ENCODE data around the gene LRP8.

Gene LRP8

GRCh38 chr1:53328009-53328461, at the start of gene LRP8:
LRP8 (minus strand) TSS chr1:53328070; CDS start chr1:53327912, 158 bp downstream.
- peak; percentile 88 for DNase-seq

GRCh38 chr1:53377438-53377841, 49.6 kb upstream of the LRP8 start:
- peak; percentile 37 for DNase-seq

GRCh38 chr1:53376742-53377437, 49.0 kb upstream of the LRP8 start:
- DNase-seq: peak; percentile 37

- peak; percentile 48 for DNase-seq
Measured at GRCh38 chr1:53376041-53376461, 48.2 kb upstream of the LRP8 start.

GRCh38 chr1:53375440-53375839, 47.6 kb upstream of the LRP8 start:
- DNase-seq: peak; percentile 37

- DNase-seq: peak; percentile 28
Measured at GRCh38 chr1:53373246-53373645, 45.4 kb upstream of the LRP8 start.

- peak; percentile 43 for DNase-seq
Measured at GRCh38 chr1:53372501-53372951, 44.7 kb upstream of the LRP8 start.

- peak; percentile 31 for DNase-seq
Measured at GRCh38 chr1:53371851-53372250, 44.0 kb upstream of the LRP8 start.

GRCh38 chr1:53371121-53371666, 43.3 kb upstream of the LRP8 start:
- DNase-seq: peak; percentile 45

- DNase-seq: peak; percentile 36
Measured at GRCh38 chr1:53370369-53370961, 42.6 kb upstream of the LRP8 start.

- DNase-seq: peak; percentile 21
Measured at GRCh38 chr1:53369761-53370160, 41.9 kb upstream of the LRP8 start.

- peak; percentile 32 for DNase-seq
Measured at GRCh38 chr1:53369034-53369750, 41.3 kb upstream of the LRP8 start.

GRCh38 chr1:53368314-53369033, 40.6 kb upstream of the LRP8 start:
- peak; percentile 51 for DNase-seq

GRCh38 chr1:53367503-53368313, 39.8 kb upstream of the LRP8 start:
- DNase-seq: peak; percentile 53

- DNase-seq: peak; percentile 38
Measured at GRCh38 chr1:53366901-53367502, 39.1 kb upstream of the LRP8 start.

- DNase-seq: peak; percentile 32
Measured at GRCh38 chr1:53365437-53366063, 37.7 kb upstream of the LRP8 start.

GRCh38 chr1:53362851-53363642, 35.2 kb upstream of the LRP8 start:
- peak; percentile 57 for DNase-seq

GRCh38 chr1:53362270-53362669, 34.4 kb upstream of the LRP8 start:
- peak; percentile 39 for DNase-seq

- DNase-seq: peak; percentile 28
Measured at GRCh38 chr1:53361541-53361961, 33.7 kb upstream of the LRP8 start.

GRCh38 chr1:53359934-53360276, 32.0 kb upstream of the LRP8 start:
- DNase-seq: no peak

Data from islet precursor cell (in vitro differentiated cells).